ENCODE data around the gene SH3GL3.

SH3GL3 gene

GRCh38 chr15:83512459-83512858, 65.3 kb downstream of the SH3GL3 start:
- H3K4me3 ChIP-seq (ENCODE audit: low read depth, low read length): no peak overlapping the region
- no peak for TF ChIP-seq CTCF (IDR thresholded peaks at IDR 0.05; ENCODE audit: insufficient read depth, low read depth, low read length, missing control alignments)
- no peak for DNase-seq (ENCODE audit: low read depth)

GRCh38 chr15:83514584-83514983, 67.4 kb downstream of the SH3GL3 start:
- no peak for TF ChIP-seq CTCF (IDR thresholded peaks at IDR 0.05; ENCODE audit: insufficient read depth, low read depth, low read length, missing control alignments)
- DNase-seq (ENCODE audit: low read depth): no peak

GRCh38 chr15:83515164-83515563, 68.0 kb downstream of the SH3GL3 start:
- H3K4me3 ChIP-seq (ENCODE audit: low read depth, low read length): no peak overlapping the region
- DNase-seq (ENCODE audit: low read depth): no peak
- TF ChIP-seq CTCF (IDR thresholded peaks at IDR 0.05; ENCODE audit: insufficient read depth, low read depth, low read length, missing control alignments): no peak

More at GRCh38 chr15:83514584-83514983, 67.4 kb downstream of the SH3GL3 start:
- H3K4me3 ChIP-seq (ENCODE audit: low read depth, low read length): no peak overlapping the region

- H3K4me3 ChIP-seq (ENCODE audit: low read depth, low read length): no peak overlapping the region
- no peak for TF ChIP-seq CTCF (IDR thresholded peaks at IDR 0.05; ENCODE audit: insufficient read depth, low read depth, low read length, missing control alignments)
- DNase-seq (ENCODE audit: low read depth): no peak
Measured at GRCh38 chr15:83516935-83517334, 69.8 kb downstream of the SH3GL3 start.

- no peak overlapping the region for H3K4me3 ChIP-seq (ENCODE audit: low read depth, low read length)
- no peak for DNase-seq (ENCODE audit: low read depth)
- TF ChIP-seq CTCF (IDR thresholded peaks at IDR 0.05; ENCODE audit: insufficient read depth, low read depth, low read length, missing control alignments): no peak
Measured at GRCh38 chr15:83526319-83526718, 79.2 kb downstream of the SH3GL3 start.

GRCh38 chr15:83533410-83533962, 86.3 kb downstream of the SH3GL3 start:
- TF ChIP-seq CTCF (IDR thresholded peaks at IDR 0.05; ENCODE audit: insufficient read depth, low read depth, low read length, missing control alignments): no peak
- no peak overlapping the region for H3K4me3 ChIP-seq (ENCODE audit: low read depth, low read length)
- DNase-seq (ENCODE audit: low read depth): no peak

- no peak overlapping the region for H3K4me3 ChIP-seq (ENCODE audit: low read depth, low read length)
- DNase-seq (ENCODE audit: low read depth): no peak
- TF ChIP-seq CTCF (IDR thresholded peaks at IDR 0.05; ENCODE audit: insufficient read depth, low read depth, low read length, missing control alignments): no peak
Measured at GRCh38 chr15:83537606-83538005, 90.5 kb downstream of the SH3GL3 start.
